ENCODE data around the gene VPS52.

Gene VPS52

DNA sequence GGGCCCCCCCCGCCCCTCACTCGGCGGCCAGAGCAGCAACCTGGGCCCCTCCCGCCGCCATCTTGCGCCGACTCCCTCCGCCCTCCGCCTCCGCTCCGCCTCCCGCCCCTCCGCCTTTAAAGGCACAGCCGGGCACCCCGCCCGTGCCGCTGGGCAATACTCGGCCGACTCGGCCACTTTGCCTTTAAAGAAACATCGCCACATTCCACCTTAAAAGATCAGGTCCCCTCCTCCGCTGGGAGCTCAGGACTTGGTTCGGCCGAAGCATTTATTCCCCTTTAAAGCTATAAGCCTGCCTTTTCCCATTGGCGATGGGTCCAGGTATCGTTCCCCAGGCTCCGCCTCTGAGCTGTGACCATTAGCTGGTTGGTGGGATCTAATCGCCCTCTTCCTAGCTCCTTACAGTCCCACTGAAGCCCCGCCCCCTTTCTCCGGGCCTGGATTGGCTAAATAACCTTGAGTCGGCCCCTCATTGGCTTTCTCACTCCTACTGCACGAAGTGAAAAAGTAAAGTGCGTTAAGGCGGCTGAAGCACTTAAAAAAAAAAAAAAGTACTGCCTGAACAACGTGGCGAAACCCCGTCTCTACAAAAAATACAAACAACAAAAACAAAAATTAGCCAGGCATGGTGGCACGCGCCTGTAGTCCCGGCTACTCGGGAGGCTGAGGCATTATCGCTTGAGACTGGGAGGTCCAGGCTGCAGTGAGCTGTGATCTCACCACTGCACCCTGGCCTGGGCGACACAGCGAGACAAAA, 46.2 kb upstream of the VPS52 start, which contains the start of gene ZBTB22:
ZBTB22 (minus strand) TSS at position 76 of the 757 bp plus-strand sequence. CDS start 828 bp downstream, outside the sequence.
- DNase-seq (ENCODE audit: low spot score): peak; percentile 90
- in situ Hi-C loops (cut with MboI; ENCODE audit: low sequenced_read_pairs, unreplicated experiment): no loop called here
- TF ChIP-seq, protein P1, sequence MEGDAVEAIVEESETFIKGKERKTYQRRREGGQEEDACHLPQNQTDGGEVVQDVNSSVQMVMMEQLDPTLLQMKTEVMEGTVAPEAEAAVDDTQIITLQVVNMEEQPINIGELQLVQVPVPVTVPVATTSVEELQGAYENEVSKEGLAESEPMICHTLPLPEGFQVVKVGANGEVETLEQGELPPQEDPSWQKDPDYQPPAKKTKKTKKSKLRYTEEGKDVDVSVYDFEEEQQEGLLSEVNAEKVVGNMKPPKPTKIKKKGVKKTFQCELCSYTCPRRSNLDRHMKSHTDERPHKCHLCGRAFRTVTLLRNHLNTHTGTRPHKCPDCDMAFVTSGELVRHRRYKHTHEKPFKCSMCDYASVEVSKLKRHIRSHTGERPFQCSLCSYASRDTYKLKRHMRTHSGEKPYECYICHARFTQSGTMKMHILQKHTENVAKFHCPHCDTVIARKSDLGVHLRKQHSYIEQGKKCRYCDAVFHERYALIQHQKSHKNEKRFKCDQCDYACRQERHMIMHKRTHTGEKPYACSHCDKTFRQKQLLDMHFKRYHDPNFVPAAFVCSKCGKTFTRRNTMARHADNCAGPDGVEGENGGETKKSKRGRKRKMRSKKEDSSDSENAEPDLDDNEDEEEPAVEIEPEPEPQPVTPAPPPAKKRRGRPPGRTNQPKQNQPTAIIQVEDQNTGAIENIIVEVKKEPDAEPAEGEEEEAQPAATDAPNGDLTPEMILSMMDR (IDR thresholded peaks at IDR 0.05; ENCODE audit: borderline replicate concordance, control extremely low read depth, extremely low read depth, insufficient read depth, missing control alignments): no peak

DNA sequence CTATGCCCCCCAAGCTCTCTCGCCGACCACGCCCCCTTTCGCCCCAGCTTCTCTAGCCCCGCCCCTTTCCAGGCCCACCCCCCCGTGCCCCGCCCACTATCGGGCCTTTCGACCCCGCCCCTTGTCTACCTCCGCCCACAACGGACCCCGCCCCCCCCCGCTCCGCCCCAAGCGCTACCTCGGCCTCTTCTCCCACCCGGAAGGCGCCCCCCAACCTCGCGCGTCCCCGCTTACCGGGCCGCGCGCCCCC, 45.7 kb upstream of the VPS52 start:
- in situ Hi-C loops (cut with MboI; ENCODE audit: low sequenced_read_pairs, unreplicated experiment): no loop called here
- no peak for DNase-seq (ENCODE audit: low spot score)
- TF ChIP-seq, protein P1 (IDR thresholded peaks at IDR 0.05; ENCODE audit: borderline replicate concordance, control extremely low read depth, extremely low read depth, insufficient read depth, missing control alignments): no peak

DNA sequence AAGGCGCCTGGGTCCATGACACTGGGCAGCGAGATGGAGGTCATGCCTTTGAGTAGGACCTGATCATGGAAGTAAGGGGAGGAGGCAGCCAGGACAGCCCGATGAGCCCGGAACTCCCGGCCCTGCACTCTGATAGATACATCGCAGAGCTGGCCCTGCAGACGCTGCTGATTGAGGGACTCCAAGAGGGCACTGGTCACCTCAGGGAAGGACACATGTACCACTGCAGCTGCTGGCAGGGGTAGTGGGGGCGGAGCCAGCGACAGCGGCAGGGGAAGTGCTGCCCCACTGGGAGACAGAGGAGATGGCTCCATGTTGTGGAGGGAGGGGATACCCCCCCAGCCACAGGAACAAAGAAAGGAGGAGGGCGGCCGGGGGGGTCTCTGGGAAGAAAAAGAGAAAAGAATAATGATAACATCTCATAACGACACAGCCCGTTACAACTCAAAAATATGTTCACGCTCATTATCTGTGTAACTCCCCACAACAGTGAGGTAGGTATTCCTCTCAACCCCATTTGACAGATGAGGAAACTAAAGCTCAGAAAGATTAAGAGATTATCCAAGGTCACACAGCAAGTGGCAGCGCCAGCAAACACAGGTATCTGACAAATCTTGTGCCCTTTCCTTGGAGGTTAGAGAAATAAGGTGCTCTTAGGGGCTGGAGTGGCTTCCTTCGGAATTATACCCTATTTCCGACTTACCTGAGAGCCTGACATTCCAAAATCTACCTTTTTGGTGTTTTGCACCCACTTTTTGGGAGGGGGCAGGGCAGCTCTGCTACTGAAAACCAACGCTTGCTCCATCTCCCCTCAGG, 45.1 kb upstream of the VPS52 start:
- DNase-seq (ENCODE audit: low spot score): no peak
- TF ChIP-seq, protein P1 (IDR thresholded peaks at IDR 0.05; ENCODE audit: borderline replicate concordance, control extremely low read depth, extremely low read depth, insufficient read depth, missing control alignments): no peak

DNA sequence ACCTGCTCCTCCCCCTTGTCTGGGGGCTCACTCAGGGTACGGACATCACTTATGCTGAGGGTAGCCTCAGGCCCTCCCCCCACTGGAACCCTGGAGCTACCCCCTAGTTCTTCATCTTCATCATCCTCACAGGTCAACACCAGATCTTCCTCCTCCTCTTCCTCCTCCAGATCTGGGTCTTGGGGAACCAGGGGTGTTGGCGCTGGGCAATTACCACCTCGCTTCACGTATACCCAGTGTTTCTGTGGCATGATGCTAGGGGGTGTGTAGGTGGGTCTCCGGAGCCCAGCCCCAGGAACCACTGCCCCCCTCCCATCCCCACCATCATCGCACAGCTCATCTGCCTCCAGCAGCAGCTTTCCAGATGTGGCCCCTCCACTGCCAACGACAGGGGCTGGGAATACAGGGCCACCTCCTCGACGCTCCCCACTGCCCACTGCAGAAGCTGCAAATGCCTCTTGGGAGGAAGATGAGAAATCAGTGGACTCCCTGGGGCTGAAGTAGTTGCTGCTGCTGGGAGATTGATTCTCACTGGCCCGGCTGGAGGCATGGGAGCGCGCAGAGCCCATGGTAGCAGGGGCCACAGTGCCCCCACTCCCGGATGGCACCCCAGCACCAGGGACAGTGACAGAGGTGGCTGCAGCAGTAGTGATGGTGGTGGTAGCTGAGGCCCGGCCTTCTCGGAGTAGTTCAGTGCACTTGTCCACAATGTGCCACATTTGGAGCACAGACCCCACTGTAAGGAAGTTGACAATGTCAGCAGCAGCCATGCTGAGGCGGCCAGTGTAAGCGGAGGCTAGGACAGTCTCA, 44.3 kb upstream of the VPS52 start:
- in situ Hi-C loops (cut with MboI; ENCODE audit: low sequenced_read_pairs, unreplicated experiment): no loop called here
- TF ChIP-seq, protein P1 (IDR thresholded peaks at IDR 0.05; ENCODE audit: borderline replicate concordance, control extremely low read depth, extremely low read depth, insufficient read depth, missing control alignments): no peak
- DNase-seq (ENCODE audit: low spot score): no peak

More for the DNA sequence above, 45.1 kb upstream of the VPS52 start:
- in situ Hi-C loops (cut with MboI; ENCODE audit: low sequenced_read_pairs, unreplicated experiment): no loop called here

DNA sequence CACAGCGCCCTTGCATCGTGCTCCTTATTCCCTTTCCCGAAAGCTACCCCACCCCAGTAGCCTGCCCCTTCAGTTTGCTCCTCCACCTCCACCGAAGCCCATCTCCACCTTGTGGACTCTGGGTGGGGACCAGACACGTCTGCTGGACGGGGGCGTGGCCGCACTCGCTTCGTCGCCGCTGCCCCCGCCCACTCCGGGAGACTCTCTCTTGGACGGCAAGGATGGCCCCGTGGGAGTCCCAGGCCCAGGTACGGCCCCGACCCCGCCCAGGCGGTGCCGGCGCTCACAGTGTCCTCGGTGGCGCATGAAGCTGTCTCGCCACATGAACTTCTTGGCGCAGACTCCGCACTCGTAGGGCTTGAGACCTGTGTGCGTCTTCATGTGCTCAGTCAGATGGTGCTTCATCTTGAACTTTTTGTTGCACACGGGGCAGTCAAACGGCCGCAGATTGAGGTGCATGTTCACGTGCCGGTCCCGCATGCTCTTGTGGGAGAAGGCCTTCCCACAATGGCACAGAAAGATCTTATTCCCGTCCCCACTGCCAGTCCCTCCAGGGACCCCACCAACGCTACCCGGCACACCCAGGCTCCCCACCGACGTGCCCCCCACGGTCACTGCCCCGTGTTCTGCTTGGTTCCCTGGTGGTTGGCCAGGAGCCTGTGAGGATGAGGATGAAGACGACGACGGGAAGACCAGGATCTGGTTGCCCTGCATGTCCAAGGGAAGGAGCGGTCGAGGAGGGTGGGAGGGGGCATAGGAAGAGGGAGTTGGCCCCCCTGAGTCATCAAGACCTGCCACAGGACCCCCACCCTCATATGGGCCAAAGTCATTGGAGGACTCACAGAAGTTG, 43.5 kb upstream of the VPS52 start:
- peak; percentile 31 for DNase-seq (ENCODE audit: low spot score)
- TF ChIP-seq, protein P1 (IDR thresholded peaks at IDR 0.05; ENCODE audit: borderline replicate concordance, control extremely low read depth, extremely low read depth, insufficient read depth, missing control alignments): no peak
- in situ Hi-C loops (cut with MboI; ENCODE audit: low sequenced_read_pairs, unreplicated experiment): no loop called here
